ENCODE results near the gene HECW1.

DNA sequence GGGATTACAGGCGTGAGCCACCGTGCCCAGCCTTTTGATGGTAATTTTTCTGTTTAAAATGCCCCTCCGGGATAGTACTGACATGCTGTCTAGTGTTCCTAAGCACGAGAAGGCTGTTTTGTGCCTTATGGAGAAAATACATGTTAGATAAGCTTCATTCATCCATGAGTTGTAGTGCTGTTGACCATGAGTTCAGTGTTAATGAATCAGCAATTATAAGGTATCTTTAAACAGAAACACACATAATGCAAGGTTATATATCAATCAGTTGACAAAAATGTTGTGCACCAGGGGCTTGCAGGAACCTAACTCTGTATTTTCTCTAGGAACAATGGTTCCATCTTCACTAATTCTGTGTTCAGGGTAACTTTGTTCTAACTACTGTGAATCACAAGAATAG, 30.8 kb upstream of the HECW1 start:
- TF ChIP-seq JUNB (IDR thresholded peaks at IDR 0.05; ENCODE audit: unreplicated experiment) (no peak), POLR2AphosphoS5 (IDR thresholded peaks at IDR 0.05; ENCODE audit: low read depth) (no peak), EZH2phosphoT487 (IDR thresholded peaks at IDR 0.05; ENCODE audit: unreplicated experiment) (no peak), EZH2 (IDR thresholded peaks at IDR 0.05; ENCODE audit: low read depth, unreplicated experiment) (no peak), STAT1 (IDR thresholded peaks at IDR 0.05; ENCODE audit: unreplicated experiment) (no peak), CREB1 (CRISPR knock-in tag; IDR thresholded peaks at IDR 0.05; ENCODE audit: low read depth) (no peak), ZNF114 (CRISPR knock-in tag; IDR thresholded peaks at IDR 0.05) (no peak), ZNF331 (CRISPR knock-in tag; IDR thresholded peaks at IDR 0.05; ENCODE audit: low read depth) (no peak), NANOG (IDR thresholded peaks at IDR 0.05; ENCODE audit: borderline replicate concordance) (no peak)
- TF ChIP-seq, protein P1, sequence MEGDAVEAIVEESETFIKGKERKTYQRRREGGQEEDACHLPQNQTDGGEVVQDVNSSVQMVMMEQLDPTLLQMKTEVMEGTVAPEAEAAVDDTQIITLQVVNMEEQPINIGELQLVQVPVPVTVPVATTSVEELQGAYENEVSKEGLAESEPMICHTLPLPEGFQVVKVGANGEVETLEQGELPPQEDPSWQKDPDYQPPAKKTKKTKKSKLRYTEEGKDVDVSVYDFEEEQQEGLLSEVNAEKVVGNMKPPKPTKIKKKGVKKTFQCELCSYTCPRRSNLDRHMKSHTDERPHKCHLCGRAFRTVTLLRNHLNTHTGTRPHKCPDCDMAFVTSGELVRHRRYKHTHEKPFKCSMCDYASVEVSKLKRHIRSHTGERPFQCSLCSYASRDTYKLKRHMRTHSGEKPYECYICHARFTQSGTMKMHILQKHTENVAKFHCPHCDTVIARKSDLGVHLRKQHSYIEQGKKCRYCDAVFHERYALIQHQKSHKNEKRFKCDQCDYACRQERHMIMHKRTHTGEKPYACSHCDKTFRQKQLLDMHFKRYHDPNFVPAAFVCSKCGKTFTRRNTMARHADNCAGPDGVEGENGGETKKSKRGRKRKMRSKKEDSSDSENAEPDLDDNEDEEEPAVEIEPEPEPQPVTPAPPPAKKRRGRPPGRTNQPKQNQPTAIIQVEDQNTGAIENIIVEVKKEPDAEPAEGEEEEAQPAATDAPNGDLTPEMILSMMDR (conservative IDR thresholded peaks at IDR 0.05; ENCODE audit: low read depth in 2 of 2), result no peak
- TF ChIP-seq, protein P2, sequence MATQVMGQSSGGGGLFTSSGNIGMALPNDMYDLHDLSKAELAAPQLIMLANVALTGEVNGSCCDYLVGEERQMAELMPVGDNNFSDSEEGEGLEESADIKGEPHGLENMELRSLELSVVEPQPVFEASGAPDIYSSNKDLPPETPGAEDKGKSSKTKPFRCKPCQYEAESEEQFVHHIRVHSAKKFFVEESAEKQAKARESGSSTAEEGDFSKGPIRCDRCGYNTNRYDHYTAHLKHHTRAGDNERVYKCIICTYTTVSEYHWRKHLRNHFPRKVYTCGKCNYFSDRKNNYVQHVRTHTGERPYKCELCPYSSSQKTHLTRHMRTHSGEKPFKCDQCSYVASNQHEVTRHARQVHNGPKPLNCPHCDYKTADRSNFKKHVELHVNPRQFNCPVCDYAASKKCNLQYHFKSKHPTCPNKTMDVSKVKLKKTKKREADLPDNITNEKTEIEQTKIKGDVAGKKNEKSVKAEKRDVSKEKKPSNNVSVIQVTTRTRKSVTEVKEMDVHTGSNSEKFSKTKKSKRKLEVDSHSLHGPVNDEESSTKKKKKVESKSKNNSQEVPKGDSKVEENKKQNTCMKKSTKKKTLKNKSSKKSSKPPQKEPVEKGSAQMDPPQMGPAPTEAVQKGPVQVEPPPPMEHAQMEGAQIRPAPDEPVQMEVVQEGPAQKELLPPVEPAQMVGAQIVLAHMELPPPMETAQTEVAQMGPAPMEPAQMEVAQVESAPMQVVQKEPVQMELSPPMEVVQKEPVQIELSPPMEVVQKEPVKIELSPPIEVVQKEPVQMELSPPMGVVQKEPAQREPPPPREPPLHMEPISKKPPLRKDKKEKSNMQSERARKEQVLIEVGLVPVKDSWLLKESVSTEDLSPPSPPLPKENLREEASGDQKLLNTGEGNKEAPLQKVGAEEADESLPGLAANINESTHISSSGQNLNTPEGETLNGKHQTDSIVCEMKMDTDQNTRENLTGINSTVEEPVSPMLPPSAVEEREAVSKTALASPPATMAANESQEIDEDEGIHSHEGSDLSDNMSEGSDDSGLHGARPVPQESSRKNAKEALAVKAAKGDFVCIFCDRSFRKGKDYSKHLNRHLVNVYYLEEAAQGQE (IDR thresholded peaks at IDR 0.05; ENCODE audit: unreplicated experiment), result no peak
- TF ChIP-seq, protein P3, sequence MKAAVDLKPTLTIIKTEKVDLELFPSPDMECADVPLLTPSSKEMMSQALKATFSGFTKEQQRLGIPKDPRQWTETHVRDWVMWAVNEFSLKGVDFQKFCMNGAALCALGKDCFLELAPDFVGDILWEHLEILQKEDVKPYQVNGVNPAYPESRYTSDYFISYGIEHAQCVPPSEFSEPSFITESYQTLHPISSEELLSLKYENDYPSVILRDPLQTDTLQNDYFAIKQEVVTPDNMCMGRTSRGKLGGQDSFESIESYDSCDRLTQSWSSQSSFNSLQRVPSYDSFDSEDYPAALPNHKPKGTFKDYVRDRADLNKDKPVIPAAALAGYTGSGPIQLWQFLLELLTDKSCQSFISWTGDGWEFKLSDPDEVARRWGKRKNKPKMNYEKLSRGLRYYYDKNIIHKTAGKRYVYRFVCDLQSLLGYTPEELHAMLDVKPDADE (IDR thresholded peaks at IDR 0.05), result no peak
- TF ChIP-seq, protein P4, sequence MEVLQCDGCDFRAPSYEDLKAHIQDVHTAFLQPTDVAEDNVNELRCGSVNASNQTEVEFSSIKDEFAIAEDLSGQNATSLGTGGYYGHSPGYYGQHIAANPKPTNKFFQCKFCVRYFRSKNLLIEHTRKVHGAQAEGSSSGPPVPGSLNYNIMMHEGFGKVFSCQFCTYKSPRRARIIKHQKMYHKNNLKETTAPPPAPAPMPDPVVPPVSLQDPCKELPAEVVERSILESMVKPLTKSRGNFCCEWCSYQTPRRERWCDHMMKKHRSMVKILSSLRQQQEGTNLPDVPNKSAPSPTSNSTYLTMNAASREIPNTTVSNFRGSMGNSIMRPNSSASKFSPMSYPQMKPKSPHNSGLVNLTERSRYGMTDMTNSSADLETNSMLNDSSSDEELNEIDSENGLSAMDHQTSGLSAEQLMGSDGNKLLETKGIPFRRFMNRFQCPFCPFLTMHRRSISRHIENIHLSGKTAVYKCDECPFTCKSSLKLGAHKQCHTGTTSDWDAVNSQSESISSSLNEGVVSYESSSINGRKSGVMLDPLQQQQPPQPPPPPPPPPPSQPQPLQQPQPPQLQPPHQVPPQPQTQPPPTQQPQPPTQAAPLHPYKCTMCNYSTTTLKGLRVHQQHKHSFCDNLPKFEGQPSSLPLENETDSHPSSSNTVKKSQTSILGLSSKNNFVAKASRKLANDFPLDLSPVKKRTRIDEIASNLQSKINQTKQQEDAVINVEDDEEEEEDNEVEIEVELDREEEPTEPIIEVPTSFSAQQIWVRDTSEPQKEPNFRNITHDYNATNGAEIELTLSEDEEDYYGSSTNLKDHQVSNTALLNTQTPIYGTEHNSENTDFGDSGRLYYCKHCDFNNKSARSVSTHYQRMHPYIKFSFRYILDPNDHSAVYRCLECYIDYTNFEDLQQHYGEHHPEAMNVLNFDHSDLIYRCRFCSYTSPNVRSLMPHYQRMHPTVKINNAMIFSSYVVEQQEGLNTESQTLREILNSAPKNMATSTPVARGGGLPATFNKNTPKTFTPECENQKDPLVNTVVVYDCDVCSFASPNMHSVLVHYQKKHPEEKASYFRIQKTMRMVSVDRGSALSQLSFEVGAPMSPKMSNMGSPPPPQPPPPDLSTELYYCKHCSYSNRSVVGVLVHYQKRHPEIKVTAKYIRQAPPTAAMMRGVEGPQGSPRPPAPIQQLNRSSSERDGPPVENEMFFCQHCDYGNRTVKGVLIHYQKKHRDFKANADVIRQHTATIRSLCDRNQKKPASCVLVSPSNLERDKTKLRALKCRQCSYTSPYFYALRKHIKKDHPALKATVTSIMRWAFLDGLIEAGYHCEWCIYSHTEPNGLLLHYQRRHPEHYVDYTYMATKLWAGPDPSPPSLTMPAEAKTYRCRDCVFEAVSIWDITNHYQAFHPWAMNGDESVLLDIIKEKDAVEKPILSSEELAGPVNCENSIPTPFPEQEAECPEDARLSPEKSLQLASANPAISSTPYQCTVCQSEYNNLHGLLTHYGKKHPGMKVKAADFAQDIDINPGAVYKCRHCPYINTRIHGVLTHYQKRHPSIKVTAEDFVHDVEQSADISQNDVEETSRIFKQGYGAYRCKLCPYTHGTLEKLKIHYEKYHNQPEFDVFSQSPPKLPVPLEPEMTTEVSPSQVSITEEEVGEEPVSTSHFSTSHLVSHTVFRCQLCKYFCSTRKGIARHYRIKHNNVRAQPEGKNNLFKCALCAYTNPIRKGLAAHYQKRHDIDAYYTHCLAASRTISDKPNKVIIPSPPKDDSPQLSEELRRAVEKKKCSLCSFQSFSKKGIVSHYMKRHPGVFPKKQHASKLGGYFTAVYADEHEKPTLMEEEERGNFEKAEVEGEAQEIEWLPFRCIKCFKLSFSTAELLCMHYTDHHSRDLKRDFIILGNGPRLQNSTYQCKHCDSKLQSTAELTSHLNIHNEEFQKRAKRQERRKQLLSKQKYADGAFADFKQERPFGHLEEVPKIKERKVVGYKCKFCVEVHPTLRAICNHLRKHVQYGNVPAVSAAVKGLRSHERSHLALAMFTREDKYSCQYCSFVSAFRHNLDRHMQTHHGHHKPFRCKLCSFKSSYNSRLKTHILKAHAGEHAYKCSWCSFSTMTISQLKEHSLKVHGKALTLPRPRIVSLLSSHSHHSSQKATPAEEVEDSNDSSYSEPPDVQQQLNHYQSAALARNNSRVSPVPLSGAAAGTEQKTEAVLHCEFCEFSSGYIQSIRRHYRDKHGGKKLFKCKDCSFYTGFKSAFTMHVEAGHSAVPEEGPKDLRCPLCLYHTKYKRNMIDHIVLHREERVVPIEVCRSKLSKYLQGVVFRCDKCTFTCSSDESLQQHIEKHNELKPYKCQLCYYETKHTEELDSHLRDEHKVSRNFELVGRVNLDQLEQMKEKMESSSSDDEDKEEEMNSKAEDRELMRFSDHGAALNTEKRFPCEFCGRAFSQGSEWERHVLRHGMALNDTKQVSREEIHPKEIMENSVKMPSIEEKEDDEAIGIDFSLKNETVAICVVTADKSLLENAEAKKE (CRISPR knock-in tag; IDR thresholded peaks at IDR 0.05), result no peak
